ENCODE results near the gene HOXA7.
A peak's percentile ranks its signal among the peaks of the same experiment; 100 is the strongest.

The HOXA7 gene

GRCh38 chr7:27161214-27161720 is 4.8 kb upstream of the HOXA7 start:
- Histone ChIP-seq H3K27me3 (ENCODE audit: insufficient read depth, low read length, poor library complexity) (no peaks in the 10 kb centered on the region), H3K36me3 (ENCODE audit: insufficient read depth, low read length) (no peaks in the 10 kb centered on the region), H3K4me1 (ENCODE audit: insufficient read depth, low read length) (peaks cover 21% of the 10 kb centered on the region), H3K4me2 (ENCODE audit: insufficient read depth, low read length) (peak overlapping the region; percentile 93), H3K4me3 (ENCODE audit: low read depth in 1 of 2, low read length in 2 of 2) (peak overlapping the region; percentile 15 to 64; a peak in 3 of 4 replicates), H3K9me3 (ENCODE audit: insufficient read depth, low read length, severe bottlenecking) (no peaks in the 10 kb centered on the region), H4K20me1 (ENCODE audit: insufficient read depth, low read length) (no peaks in the 10 kb centered on the region), H2AFZ (ENCODE audit: low read depth, low read length) (peak overlapping the region; percentile 97), H3K9ac (ENCODE audit: low read depth, low read length) (peak overlapping the region; percentile 68), H3K79me2 (ENCODE audit: insufficient read depth, low read length) (no peaks in the 10 kb centered on the region), H3K27ac (ENCODE audit: low read length) (peak overlapping the region; percentile 80)
- ATAC-seq (ENCODE audit: insufficient read depth, low read depth) (no peak; the same call in 2 of the 3 replicates), DNase-seq (no peak)
- TF ChIP-seq CTCF (IDR thresholded peaks at IDR 0.05; ENCODE audit: borderline replicate concordance, extremely low read depth, low read length, poor library complexity, severe bottlenecking) (no peak), EZH2 (IDR thresholded peaks at IDR 0.05; ENCODE audit: borderline replicate concordance, low read depth, low read length, severe bottlenecking) (no peak)

GRCh38 chr7:27160546-27161213 is 4.2 kb upstream of the HOXA7 start:
- peak; percentile 98 for TF ChIP-seq CTCF (IDR thresholded peaks at IDR 0.05; ENCODE audit: borderline replicate concordance, extremely low read depth, low read length, poor library complexity, severe bottlenecking)
- no peak for TF ChIP-seq EZH2 (IDR thresholded peaks at IDR 0.05; ENCODE audit: borderline replicate concordance, low read depth, low read length, severe bottlenecking)
- Histone ChIP-seq H3K9ac (ENCODE audit: low read depth, low read length) (peak overlapping the region; percentile 68), H3K4me3 (ENCODE audit: low read depth in 1 of 2, low read length in 2 of 2) (peak overlapping the region; percentile 15 to 64; a peak in 3 of 4 replicates), H3K36me3 (ENCODE audit: insufficient read depth, low read length) (no peaks in the 10 kb centered on the region), H3K4me1 (ENCODE audit: insufficient read depth, low read length) (peaks cover 22% of the 10 kb centered on the region), H3K9me3 (ENCODE audit: insufficient read depth, low read length, severe bottlenecking) (no peaks in the 10 kb centered on the region), H3K79me2 (ENCODE audit: insufficient read depth, low read length) (peaks cover 1% of the 10 kb centered on the region), H3K27me3 (ENCODE audit: insufficient read depth, low read length, poor library complexity) (no peaks in the 10 kb centered on the region), H3K27ac (ENCODE audit: low read length) (peak overlapping the region; percentile 80), H3K4me2 (ENCODE audit: insufficient read depth, low read length) (peak overlapping the region; percentile 93), H4K20me1 (ENCODE audit: insufficient read depth, low read length) (no peaks in the 10 kb centered on the region), H2AFZ (ENCODE audit: low read depth, low read length) (peak overlapping the region; percentile 97)
- peak; percentile 78 for ATAC-seq (ENCODE audit: insufficient read depth, low read depth)
- peak; percentile 87 for DNase-seq

- Histone ChIP-seq H3K27ac (ENCODE audit: low read length) (no peak overlapping the region), H4K20me1 (ENCODE audit: insufficient read depth, low read length) (no peaks in the 10 kb centered on the region), H3K9ac (ENCODE audit: low read depth, low read length) (peak overlapping the region; percentile 68), H3K4me3 (ENCODE audit: low read depth in 1 of 2, low read length in 2 of 2) (peak overlapping the region in 1 of 2 experiments; percentile 64; a peak in 1 of 4 replicates), H2AFZ (ENCODE audit: low read depth, low read length) (peak overlapping the region; percentile 97), H3K79me2 (ENCODE audit: insufficient read depth, low read length) (peaks cover 6% of the 10 kb centered on the region), H3K27me3 (ENCODE audit: insufficient read depth, low read length, poor library complexity) (no peaks in the 10 kb centered on the region), H3K9me3 (ENCODE audit: insufficient read depth, low read length, severe bottlenecking) (no peaks in the 10 kb centered on the region), H3K4me2 (ENCODE audit: insufficient read depth, low read length) (peak overlapping the region; percentile 93), H3K36me3 (ENCODE audit: insufficient read depth, low read length) (no peaks in the 10 kb centered on the region), H3K4me1 (ENCODE audit: insufficient read depth, low read length) (peaks cover 28% of the 10 kb centered on the region)
- TF ChIP-seq EZH2 (IDR thresholded peaks at IDR 0.05; ENCODE audit: borderline replicate concordance, low read depth, low read length, severe bottlenecking) (no peak), CTCF (IDR thresholded peaks at IDR 0.05; ENCODE audit: borderline replicate concordance, extremely low read depth, low read length, poor library complexity, severe bottlenecking) (no peak)
- ATAC-seq (ENCODE audit: insufficient read depth, low read depth): no peak
- DNase-seq: no peak
These were observed 3.7 kb upstream of the HOXA7 start for GRCh38 chr7:27160145-27160545.
